ENCODE measurements around the gene FFAR4.

The FFAR4 gene

GRCh38 chr10:93599335-93599734 is 32.9 kb downstream of the FFAR4 start:
- DNase-seq (ENCODE audit: low read depth in 4 of 4, low spot score in 1 of 4) = no peak

- DNase-seq (ENCODE audit: low read depth in 4 of 4, low spot score in 1 of 4) = no peak
Measured at GRCh38 chr10:93599778-93600177, 33.3 kb downstream of the FFAR4 start.

DNA sequence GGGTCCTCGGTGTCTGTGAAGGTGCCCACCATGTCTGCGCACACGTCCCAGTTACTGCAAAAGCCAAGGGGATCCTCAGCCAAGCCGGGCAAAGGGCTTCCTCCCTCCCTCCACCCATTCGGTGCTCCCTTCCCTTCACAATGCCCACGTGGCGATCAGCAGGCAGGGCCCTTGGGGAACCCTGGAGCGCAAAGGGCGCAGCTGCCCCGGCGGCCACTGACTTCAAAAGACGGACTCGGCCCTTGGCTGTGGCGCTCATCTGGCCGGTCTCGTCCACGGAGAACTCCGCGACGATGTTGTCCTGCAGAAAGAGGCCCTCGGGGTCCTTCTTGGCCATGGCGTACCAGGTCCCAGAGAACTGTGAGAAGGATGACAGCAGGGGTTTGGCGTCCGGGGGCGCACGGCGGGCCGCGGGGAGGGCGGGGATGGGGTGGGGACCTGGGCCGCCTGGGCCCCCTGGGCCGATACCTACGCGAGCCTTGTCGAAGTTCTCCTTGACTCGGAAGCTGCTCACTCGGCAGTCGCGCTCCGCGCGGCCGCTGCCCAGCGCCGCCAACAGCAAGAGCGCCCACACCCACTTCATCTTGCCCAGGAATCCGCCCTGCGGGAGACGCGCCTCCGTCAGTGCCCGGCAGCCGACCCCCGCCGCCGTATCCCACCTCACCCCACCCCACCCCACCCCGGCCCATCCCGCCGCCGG is 34.1 kb downstream of the FFAR4 start:
- no peak for DNase-seq (ENCODE audit: low read depth in 4 of 4, low spot score in 1 of 4)

- no peak for DNase-seq (ENCODE audit: low read depth in 4 of 4, low spot score in 1 of 4)
Measured at GRCh38 chr10:93601146-93601773, 34.8 kb downstream of the FFAR4 start, which contains the start of gene RBP4. TSS of gene RBP4 (minus strand) at chr10:93601235. CDS start at chr10:93601028, 207 bp downstream.

DNA sequence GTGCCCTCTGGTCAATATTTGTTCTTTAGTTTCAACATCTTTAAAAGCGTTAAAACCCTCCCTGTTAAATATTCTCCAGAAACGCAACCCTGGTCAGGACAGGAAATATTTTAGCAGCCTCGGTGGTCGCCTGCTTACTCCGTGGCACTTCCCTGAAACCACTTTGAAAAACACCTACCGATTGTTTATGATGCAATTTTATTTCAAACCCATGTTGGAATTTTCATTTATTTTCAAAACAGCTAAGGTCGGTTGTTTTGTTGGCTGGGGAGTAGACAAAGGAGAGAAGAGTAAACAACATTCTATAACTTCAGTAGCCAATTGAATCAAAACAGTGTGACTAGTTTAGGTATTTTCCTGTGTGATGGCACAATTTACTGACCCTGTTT is 35.3 kb downstream of the FFAR4 start:
- DNase-seq (ENCODE audit: low read depth in 4 of 4, low spot score in 1 of 4) = no peak

DNA sequence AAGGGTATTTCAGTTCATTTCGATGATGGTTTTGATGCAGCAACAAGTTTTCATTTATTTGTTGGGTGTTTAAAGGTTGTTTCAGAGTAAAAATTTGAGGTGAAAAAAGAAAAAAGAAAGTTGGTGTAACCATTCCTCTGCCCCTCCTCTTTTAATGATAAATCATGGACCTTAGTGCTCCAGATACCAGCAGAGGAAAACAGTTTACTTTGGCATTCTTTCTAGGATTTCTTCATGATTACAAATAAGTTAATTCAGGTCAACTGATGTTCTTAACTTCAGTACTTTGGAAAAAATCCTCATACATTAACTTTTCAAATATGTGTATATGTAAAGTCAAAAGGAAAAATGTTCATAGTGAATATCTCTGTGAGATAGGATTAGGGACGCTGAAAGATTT is 36.6 kb downstream of the FFAR4 start:
- no peak for DNase-seq (ENCODE audit: low read depth in 4 of 4, low spot score in 1 of 4)

- no peak for DNase-seq (ENCODE audit: low read depth in 4 of 4, low spot score in 1 of 4)
Measured at GRCh38 chr10:93604146-93604545, 37.7 kb downstream of the FFAR4 start.

GRCh38 chr10:93608421-93608820 is 42.0 kb downstream of the FFAR4 start:
- DNase-seq (ENCODE audit: low read depth in 4 of 4, low spot score in 1 of 4) = no peak

GRCh38 chr10:93612311-93612710 is 45.8 kb downstream of the FFAR4 start, which contains the start of gene PDE6C:
TSS of gene PDE6C (plus strand) at chr10:93612537. CDS start at chr10:93612726, 189 bp downstream.
- no peak for DNase-seq (ENCODE audit: low read depth in 4 of 4, low spot score in 1 of 4)

DNA sequence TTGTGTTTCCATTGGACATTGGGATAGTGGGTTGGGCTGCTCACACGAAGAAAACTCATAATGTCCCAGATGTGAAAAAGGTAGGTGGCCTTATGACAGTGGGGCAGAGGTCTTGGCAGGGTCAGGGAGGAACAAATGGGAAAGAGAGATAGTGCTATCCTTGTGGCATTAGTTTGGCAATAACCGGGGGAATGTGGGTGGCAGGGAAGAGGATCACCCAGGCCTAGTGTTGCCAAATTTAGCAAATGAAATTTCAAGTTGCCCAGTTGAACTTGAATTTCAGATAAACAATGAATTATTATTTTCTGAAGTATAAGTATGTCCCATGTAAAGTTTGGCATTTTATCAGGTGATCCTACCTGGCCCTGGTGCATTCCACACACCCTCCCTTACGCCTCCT is 46.7 kb downstream of the FFAR4 start:
- no peak for DNase-seq (ENCODE audit: low read depth in 4 of 4, low spot score in 1 of 4)

GRCh38 chr10:93614101-93614825 is 47.8 kb downstream of the FFAR4 start:
- no peak for DNase-seq (ENCODE audit: low read depth in 4 of 4, low spot score in 1 of 4)

- no peak for DNase-seq (ENCODE audit: low read depth in 4 of 4, low spot score in 1 of 4)
Measured at GRCh38 chr10:93615576-93616235, 49.2 kb downstream of the FFAR4 start.

- DNase-seq (ENCODE audit: low read depth in 4 of 4, low spot score in 1 of 4) = no peak
Measured at GRCh38 chr10:93620925-93621324, 54.5 kb downstream of the FFAR4 start.

- DNase-seq (ENCODE audit: low read depth in 4 of 4, low spot score in 1 of 4) = no peak
Measured at GRCh38 chr10:93622942-93623341, 56.5 kb downstream of the FFAR4 start.

DNA sequence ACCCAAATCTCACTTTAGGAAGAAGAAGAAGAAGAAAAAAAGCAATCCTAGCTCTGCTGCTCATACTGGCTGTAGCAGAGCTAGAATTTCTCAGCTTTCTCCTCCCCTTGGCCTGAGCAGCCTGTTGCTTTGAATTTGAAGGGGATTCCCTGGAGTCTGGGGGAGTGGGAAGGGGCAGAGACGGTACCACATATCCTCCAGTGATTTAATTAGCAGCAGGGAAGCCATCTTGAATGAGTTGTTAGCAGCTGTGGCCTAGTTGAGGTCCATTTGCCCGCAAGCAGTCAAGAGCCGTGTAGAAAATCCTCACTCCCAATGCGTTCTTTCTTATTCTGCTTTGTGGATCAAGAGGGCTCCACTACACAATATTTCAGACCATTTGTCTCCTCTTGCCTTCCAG is 62.4 kb downstream of the FFAR4 start:
- no peak for DNase-seq (ENCODE audit: low read depth in 4 of 4, low spot score in 1 of 4)

DNA sequence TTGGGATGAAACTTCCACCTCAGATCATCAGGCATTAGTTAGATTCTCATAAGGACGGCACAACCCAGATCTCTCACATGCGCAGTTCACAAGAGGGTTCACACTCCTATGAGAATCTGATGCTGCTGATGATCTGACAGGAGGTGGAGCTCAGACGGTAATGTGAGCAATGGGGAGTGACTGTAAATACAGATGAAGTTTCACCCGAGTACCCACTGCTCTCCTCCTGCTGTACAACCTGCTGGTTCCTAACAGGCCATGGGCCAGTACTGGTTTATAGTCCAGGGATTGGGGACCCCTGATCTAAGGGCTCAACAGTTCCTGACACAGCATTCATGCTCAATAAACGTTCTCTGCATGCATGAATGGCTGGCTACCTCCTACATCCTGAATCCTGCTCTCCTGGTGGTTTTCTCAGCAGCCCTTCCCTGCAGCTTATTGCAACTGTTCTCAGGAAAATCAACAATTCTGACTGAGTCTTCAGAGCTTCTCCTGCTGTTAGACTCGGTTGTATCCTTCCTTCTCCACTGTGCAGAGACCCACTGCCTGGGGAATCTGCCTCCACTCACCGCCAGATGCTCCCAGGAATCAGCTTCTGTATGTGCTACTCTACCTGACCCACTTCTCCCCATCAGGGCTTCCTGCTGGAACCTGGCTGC is 63.3 kb downstream of the FFAR4 start:
- no peak for DNase-seq (ENCODE audit: low read depth in 4 of 4, low spot score in 1 of 4)

- no peak for DNase-seq (ENCODE audit: low read depth in 4 of 4, low spot score in 1 of 4)
Measured at GRCh38 chr10:93630625-93631557, 64.4 kb downstream of the FFAR4 start.

Measured in stimulated activated CD4-positive, alpha-beta T cell treated with anti-CD3 and anti-CD28 coated beads, Interleukin-1b, Interleukin-23, amount 100 ng/mL, for 24 hours (primary cell).